Measurements from ENCODE around the gene SLC25A21.
"Not testable (repeated sequence)": the region's sequence is repeated elsewhere in the genome, so short reads cannot be mapped to it uniquely, and the experiment has no call there.

Gene SLC25A21

GRCh38 chr14:37170993-37171392 is 1.4 kb downstream of the SLC25A21 start:
- no peak for TF ChIP-seq POLR2A (IDR thresholded peaks at IDR 0.05; ENCODE audit: low read depth, low read length)
- FAIRE-seq = no peak
- DNase-seq (ENCODE audit: insufficient read length, low spot score) = no peak

GRCh38 chr14:37170237-37170636 is 2.2 kb downstream of the SLC25A21 start:
- DNase-seq (ENCODE audit: insufficient read length, low spot score) = no peak

GRCh38 chr14:37168721-37169120 is 3.7 kb downstream of the SLC25A21 start:
- DNase-seq (ENCODE audit: insufficient read length, low spot score) (no peak), FAIRE-seq (no peak)
- TF ChIP-seq POLR2A (IDR thresholded peaks at IDR 0.05; ENCODE audit: low read depth, low read length) = no peak

More at GRCh38 chr14:37170237-37170636, 2.2 kb downstream of the SLC25A21 start:
- no peak for FAIRE-seq
- TF ChIP-seq POLR2A (IDR thresholded peaks at IDR 0.05; ENCODE audit: low read depth, low read length) = no peak

GRCh38 chr14:37167151-37168047 is 5.0 kb downstream of the SLC25A21 start:
- no peak for TF ChIP-seq POLR2A (IDR thresholded peaks at IDR 0.05; ENCODE audit: low read depth, low read length)
- no peak for DNase-seq (ENCODE audit: insufficient read length, low spot score)
- no peak for FAIRE-seq

GRCh38 chr14:37165794-37166193 is 6.6 kb downstream of the SLC25A21 start:
- no peak for TF ChIP-seq POLR2A (IDR thresholded peaks at IDR 0.05; ENCODE audit: low read depth, low read length)
- FAIRE-seq = no peak

GRCh38 chr14:37162307-37162706 is 10.1 kb downstream of the SLC25A21 start:
- FAIRE-seq; DNase-seq (ENCODE audit: insufficient read length, low spot score): not testable (repeated sequence)

More at GRCh38 chr14:37165794-37166193, 6.6 kb downstream of the SLC25A21 start:
- DNase-seq (ENCODE audit: insufficient read length, low spot score) = no peak

GRCh38 chr14:37157987-37158386 is 14.4 kb downstream of the SLC25A21 start:
- FAIRE-seq = no peak
- no peak for TF ChIP-seq POLR2A (IDR thresholded peaks at IDR 0.05; ENCODE audit: low read depth, low read length)
- no peak for DNase-seq (ENCODE audit: insufficient read length, low spot score)

GRCh38 chr14:37153483-37153882 is 18.9 kb downstream of the SLC25A21 start:
- DNase-seq (ENCODE audit: insufficient read length, low spot score) (no peak), FAIRE-seq (no peak)
- TF ChIP-seq POLR2A (IDR thresholded peaks at IDR 0.05; ENCODE audit: low read depth, low read length) = no peak

GRCh38 chr14:37153005-37153404 is 19.4 kb downstream of the SLC25A21 start:
- TF ChIP-seq POLR2A (IDR thresholded peaks at IDR 0.05; ENCODE audit: low read depth, low read length) = no peak
- no peak for DNase-seq (ENCODE audit: insufficient read length, low spot score)
- no peak for FAIRE-seq

- DNase-seq (ENCODE audit: insufficient read length, low spot score) = no peak
- no peak for TF ChIP-seq POLR2A (IDR thresholded peaks at IDR 0.05; ENCODE audit: low read depth, low read length)
- no peak for FAIRE-seq
Observed at GRCh38 chr14:37150414-37150813, 22.0 kb downstream of the SLC25A21 start.

- no peak for DNase-seq (ENCODE audit: insufficient read length, low spot score)
- TF ChIP-seq POLR2A (IDR thresholded peaks at IDR 0.05; ENCODE audit: low read depth, low read length) = no peak
- no peak for FAIRE-seq
Observed at GRCh38 chr14:37147310-37147880, 25.0 kb downstream of the SLC25A21 start.

- FAIRE-seq; DNase-seq (ENCODE audit: insufficient read length, low spot score): not testable (repeated sequence)
Observed at GRCh38 chr14:37146438-37146837, 26.0 kb downstream of the SLC25A21 start.

GRCh38 chr14:37145395-37145794 is 27.0 kb downstream of the SLC25A21 start:
- no peak for FAIRE-seq
- no peak for DNase-seq (ENCODE audit: insufficient read length, low spot score)
- TF ChIP-seq POLR2A (IDR thresholded peaks at IDR 0.05; ENCODE audit: low read depth, low read length) = no peak

- FAIRE-seq (no peak), DNase-seq (ENCODE audit: insufficient read length, low spot score) (no peak)
- no peak for TF ChIP-seq POLR2A (IDR thresholded peaks at IDR 0.05; ENCODE audit: low read depth, low read length)
Observed at GRCh38 chr14:37144729-37145363, 27.6 kb downstream of the SLC25A21 start.

Measured in H54 (cell line).